HUES64 (cell line): Measurements from ENCODE around the gene HJURP.

Experiments used
- H3K27ac ChIP-seq: 2 replicates; pipeline ENCODE4 v1.7.0; 2013; ENCODE audit warnings: low read depth, low read length, inconsistent platforms
- H3K27me3 ChIP-seq: 2 replicates; pipeline ENCODE4 v1.6.1; 2013; ENCODE audit warnings: mild to moderate bottlenecking, low read length; ENCODE audit not compliant: insufficient read depth
- H3K36me3 ChIP-seq: 2 replicates; pipeline ENCODE4 v1.6.1; 2013; ENCODE audit warnings: mild to moderate bottlenecking, low read length; ENCODE audit not compliant: insufficient read depth
- H3K4me1 ChIP-seq: 2 replicates; pipeline ENCODE4 v1.6.1; 2013; ENCODE audit warnings: mild to moderate bottlenecking, low read length, moderate library complexity; ENCODE audit not compliant: insufficient read depth
- H3K4me3 ChIP-seq: 2 replicates; pipeline ENCODE4 v1.5.1; 2013; ENCODE audit warnings: mild to moderate bottlenecking, low read length, moderate library complexity
- H3K9ac ChIP-seq: 2 replicates; pipeline ENCODE4 v1.6.1; 2013; ENCODE audit warnings: mild to moderate bottlenecking, low read depth, low read length
- H3K9me3 ChIP-seq: 2 replicates; pipeline ENCODE4 v1.6.1; 2013; ENCODE audit warnings: low read depth, low read length; ENCODE audit not compliant: insufficient read depth
- WGBS: fragments of 150-250, 120-280 bp; methylation state at CpG from one replicate; pipeline ENCODE4 v1.1.7; 2013; ENCODE audit warnings: missing lambda C conversion rate; 5-methylcytosine and 5-hydroxymethylcytosine counted together

The HJURP gene

GRCh38 chr2:233811732-233812131 is 42.6 kb downstream of the HJURP start:
- Histone ChIP-seq H3K27me3 (no peaks in the 10 kb centered on the region), H3K4me1 (no peaks in the 10 kb centered on the region), H3K9ac (no peak overlapping the region), H3K4me3 (no peak overlapping the region), H3K27ac (no peak overlapping the region), H3K36me3 (no peaks in the 10 kb centered on the region), H3K9me3 (no peaks in the 10 kb centered on the region)
- 94% methylated on average over 8 of the region's 8 CpGs for WGBS

- no peak overlapping the region for H3K27ac ChIP-seq
- no peak overlapping the region for H3K4me3 ChIP-seq
- no peaks in the 10 kb centered on the region for H3K4me1 ChIP-seq
- H3K9ac ChIP-seq = no peak overlapping the region
- 87% methylated on average over 4 of the region's 4 CpGs for WGBS
- H3K36me3 ChIP-seq = no peaks in the 10 kb centered on the region
- no peaks in the 10 kb centered on the region for H3K27me3 ChIP-seq
- H3K9me3 ChIP-seq = no peaks in the 10 kb centered on the region
Measured at GRCh38 chr2:233811087-233811486, 43.2 kb downstream of the HJURP start.

- WGBS = 90% methylated on average over 6 of the region's 6 CpGs
- no peaks in the 10 kb centered on the region for H3K36me3 ChIP-seq
- no peaks in the 10 kb centered on the region for H3K27me3 ChIP-seq
Measured at GRCh38 chr2:233810385-233810784, 44.0 kb downstream of the HJURP start.

GRCh38 chr2:233807966-233808935 is 46.1 kb downstream of the HJURP start:
- H3K9me3 ChIP-seq = no peaks in the 10 kb centered on the region
- no peak overlapping the region for H3K27ac ChIP-seq
- no peak overlapping the region for H3K4me3 ChIP-seq
- no peaks in the 10 kb centered on the region for H3K4me1 ChIP-seq
- no peaks in the 10 kb centered on the region for H3K36me3 ChIP-seq
- H3K27me3 ChIP-seq = no peaks in the 10 kb centered on the region
- 87% methylated on average over 10 of the region's 10 CpGs for WGBS
- no peak overlapping the region for H3K9ac ChIP-seq

More at GRCh38 chr2:233810385-233810784, 44.0 kb downstream of the HJURP start:
- H3K4me3 ChIP-seq = no peak overlapping the region
- H3K9ac ChIP-seq = no peak overlapping the region
- H3K27ac ChIP-seq = no peak overlapping the region
- H3K4me1 ChIP-seq = no peaks in the 10 kb centered on the region
- no peaks in the 10 kb centered on the region for H3K9me3 ChIP-seq

GRCh38 chr2:233807215-233807865 is 47.0 kb downstream of the HJURP start:
- Histone ChIP-seq H3K27ac (no peak overlapping the region), H3K27me3 (no peaks in the 10 kb centered on the region), H3K9ac (no peak overlapping the region), H3K9me3 (no peaks in the 10 kb centered on the region), H3K4me3 (no peak overlapping the region), H3K36me3 (no peaks in the 10 kb centered on the region), H3K4me1 (no peaks in the 10 kb centered on the region)
- WGBS = 90% methylated on average over 12 of the region's 12 CpGs

- WGBS = 77% methylated on average over 8 of the region's 8 CpGs
- no peaks in the 10 kb centered on the region for H3K4me1 ChIP-seq
- H3K36me3 ChIP-seq = no peaks in the 10 kb centered on the region
- H3K4me3 ChIP-seq = no peak overlapping the region
- no peaks in the 10 kb centered on the region for H3K9me3 ChIP-seq
- no peak overlapping the region for H3K9ac ChIP-seq
- no peak overlapping the region for H3K27ac ChIP-seq
- H3K27me3 ChIP-seq = no peaks in the 10 kb centered on the region
Measured at GRCh38 chr2:233803994-233804393, 50.3 kb downstream of the HJURP start.

- Histone ChIP-seq H3K9ac (no peak overlapping the region), H3K9me3 (no peaks in the 10 kb centered on the region), H3K27me3 (no peaks in the 10 kb centered on the region), H3K4me1 (no peaks in the 10 kb centered on the region), H3K4me3 (no peak overlapping the region), H3K27ac (no peak overlapping the region), H3K36me3 (no peaks in the 10 kb centered on the region)
- WGBS = 92% methylated on average over 2 of the region's 2 CpGs
Measured at GRCh38 chr2:233803292-233803911, 50.9 kb downstream of the HJURP start.

GRCh38 chr2:233802132-233802815 is 52.1 kb downstream of the HJURP start:
- Histone ChIP-seq H3K9me3 (no peaks in the 10 kb centered on the region), H3K36me3 (no peaks in the 10 kb centered on the region), H3K27me3 (no peaks in the 10 kb centered on the region), H3K4me3 (no peak overlapping the region), H3K27ac (no peak overlapping the region), H3K9ac (no peak overlapping the region), H3K4me1 (no peaks in the 10 kb centered on the region)
- 94% methylated on average over 2 of the region's 3 CpGs for WGBS

- H3K4me3 ChIP-seq = no peak overlapping the region
- no peaks in the 10 kb centered on the region for H3K4me1 ChIP-seq
- WGBS = 90% methylated on average over 6 of the region's 9 CpGs
- no peaks in the 10 kb centered on the region for H3K27me3 ChIP-seq
- H3K27ac ChIP-seq = no peak overlapping the region
- no peak overlapping the region for H3K9ac ChIP-seq
- H3K36me3 ChIP-seq = no peaks in the 10 kb centered on the region
- H3K9me3 ChIP-seq = no peaks in the 10 kb centered on the region
Measured at GRCh38 chr2:233801357-233802131, 52.8 kb downstream of the HJURP start.

- H3K4me1 ChIP-seq = no peaks in the 10 kb centered on the region
- WGBS = 96% methylated on average over 7 of the region's 7 CpGs
- no peaks in the 10 kb centered on the region for H3K27me3 ChIP-seq
Measured at GRCh38 chr2:233800208-233800607, 54.1 kb downstream of the HJURP start.

More at GRCh38 chr2:233800208-233800607, 54.1 kb downstream of the HJURP start:
- Histone ChIP-seq H3K9ac (no peak overlapping the region), H3K4me3 (no peak overlapping the region), H3K36me3 (no peaks in the 10 kb centered on the region), H3K27ac (no peak overlapping the region), H3K9me3 (no peaks in the 10 kb centered on the region)
